GM04504 (cell line): ENCODE results near the gene ANGPT4.

Source experiments
- DNase-seq: peaks from one replicate; pipeline ENCODE4 v3.0.0-alpha.2; 2012; ENCODE audit warnings: low read depth

The ANGPT4 gene

GRCh38 chr20:825710-826421, 90.3 kb downstream of the ANGPT4 start:
- no peak for DNase-seq

- no peak for DNase-seq
Measured at GRCh38 chr20:824916-825315, 91.2 kb downstream of the ANGPT4 start.

- DNase-seq: no peak
Measured at GRCh38 chr20:824490-824889, 91.6 kb downstream of the ANGPT4 start.

GRCh38 chr20:823574-823902, 92.6 kb downstream of the ANGPT4 start:
- DNase-seq: no peak

- DNase-seq: no peak
Measured at GRCh38 chr20:822651-823573, 93.2 kb downstream of the ANGPT4 start.

GRCh38 chr20:821731-822065, 94.4 kb downstream of the ANGPT4 start:
- DNase-seq: no peak

GRCh38 chr20:821046-821730, 94.9 kb downstream of the ANGPT4 start:
- DNase-seq: no peak

- DNase-seq: no peak
Measured at GRCh38 chr20:820323-820953, 95.7 kb downstream of the ANGPT4 start.
